ENCODE data around the gene CSMD2.

- TF ChIP-seq, protein P1, sequence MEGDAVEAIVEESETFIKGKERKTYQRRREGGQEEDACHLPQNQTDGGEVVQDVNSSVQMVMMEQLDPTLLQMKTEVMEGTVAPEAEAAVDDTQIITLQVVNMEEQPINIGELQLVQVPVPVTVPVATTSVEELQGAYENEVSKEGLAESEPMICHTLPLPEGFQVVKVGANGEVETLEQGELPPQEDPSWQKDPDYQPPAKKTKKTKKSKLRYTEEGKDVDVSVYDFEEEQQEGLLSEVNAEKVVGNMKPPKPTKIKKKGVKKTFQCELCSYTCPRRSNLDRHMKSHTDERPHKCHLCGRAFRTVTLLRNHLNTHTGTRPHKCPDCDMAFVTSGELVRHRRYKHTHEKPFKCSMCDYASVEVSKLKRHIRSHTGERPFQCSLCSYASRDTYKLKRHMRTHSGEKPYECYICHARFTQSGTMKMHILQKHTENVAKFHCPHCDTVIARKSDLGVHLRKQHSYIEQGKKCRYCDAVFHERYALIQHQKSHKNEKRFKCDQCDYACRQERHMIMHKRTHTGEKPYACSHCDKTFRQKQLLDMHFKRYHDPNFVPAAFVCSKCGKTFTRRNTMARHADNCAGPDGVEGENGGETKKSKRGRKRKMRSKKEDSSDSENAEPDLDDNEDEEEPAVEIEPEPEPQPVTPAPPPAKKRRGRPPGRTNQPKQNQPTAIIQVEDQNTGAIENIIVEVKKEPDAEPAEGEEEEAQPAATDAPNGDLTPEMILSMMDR (conservative IDR thresholded peaks at IDR 0.05; ENCODE audit: low read depth, low read length): no peak
- no peak for TF ChIP-seq EZH2 (IDR thresholded peaks at IDR 0.05; ENCODE audit: borderline replicate concordance, low read depth, low read length, poor library complexity, severe bottlenecking)
Measured at GRCh38 chr1:33626801-33627200, 538.2 kb downstream of the CSMD2 start.
